22Rv1 (cell line): ENCODE data around the gene SPAG6.

Source experiments
- H3K27ac ChIP-seq: fragments of 450-650 bp; 2 replicates; pipeline ENCODE4 v1.5.1; 2017
- CTCF ChIP-seq: fragments of 450-650 bp; IDR thresholded peaks from 2 replicates; pipeline ENCODE4 v1.5.1; 2017; ENCODE audit warnings: mild to moderate bottlenecking
- ZFX ChIP-seq: fragments of 450-650 bp; IDR thresholded peaks from 2 replicates; pipeline ENCODE4 v1.6.1; 2017; ENCODE audit warnings: antibody characterized with exemption, borderline replicate concordance

Gene SPAG6

GRCh38 chr10:22436893-22437619 is 91.8 kb downstream of the SPAG6 start:
- peak overlapping the region; percentile 79 for H3K27ac ChIP-seq
- 0 out of 2 replicates have a peak, but pooled peaks have one; percentile 33 for TF ChIP-seq ZFX
- 0 out of 2 replicates have a peak, but pooled peaks have one; percentile 11 for TF ChIP-seq CTCF

GRCh38 chr10:22437620-22438588 is 92.6 kb downstream of the SPAG6 start:
- TF ChIP-seq CTCF: no peak
- TF ChIP-seq ZFX: no peak
- H3K27ac ChIP-seq: peak overlapping the region; percentile 79

GRCh38 chr10:22438711-22439110 is 93.4 kb downstream of the SPAG6 start:
- H3K27ac ChIP-seq: no peak overlapping the region
- TF ChIP-seq ZFX (no peak), CTCF (no peak)

- TF ChIP-seq ZFX: no peak
- TF ChIP-seq CTCF: no peak
- no peak overlapping the region for H3K27ac ChIP-seq
Observed at GRCh38 chr10:22442063-22442462, 96.8 kb downstream of the SPAG6 start.

GRCh38 chr10:22442468-22442867 is 97.2 kb downstream of the SPAG6 start:
- no peak overlapping the region for H3K27ac ChIP-seq
- TF ChIP-seq CTCF (no peak), ZFX (no peak)

GRCh38 chr10:22443175-22443901 is 98.0 kb downstream of the SPAG6 start:
- TF ChIP-seq ZFX (no peak), CTCF (no peak)

More at GRCh38 chr10:22443175-22443901, 98.0 kb downstream of the SPAG6 start:
- H3K27ac ChIP-seq: no peak overlapping the region
